Osteocyte (in vitro differentiated cells): ENCODE data around the gene APOC3. TPM values are rescaled to one million over a fixed set of nuclear protein-coding genes. Genes with fewer than 3 reads are reported as not detected.
"Not testable (repeated sequence)": the region's sequence is repeated elsewhere in the genome, so short reads cannot be mapped to it uniquely, and the experiment has no call there.

ENCODE experiments used
- DNase-seq: peaks from one replicate; pipeline ENCODE4 v3.0.0; 2021; ENCODE audit warnings: mixed read lengths; ENCODE audit not compliant: unreplicated experiment; ENCODE audit errors: extremely low spot score
- H3K27ac Mint-ChIP-seq: one replicate; pipeline ENCODE4 v1.8.0; 2021; ENCODE audit warnings: mild to moderate bottlenecking, mixed read lengths; ENCODE audit not compliant: unreplicated experiment
- H3K27me3 Mint-ChIP-seq: one replicate; pipeline ENCODE4 v1.8.0; 2021; ENCODE audit warnings: mixed read lengths; ENCODE audit not compliant: unreplicated experiment
- H3K36me3 Mint-ChIP-seq: one replicate; pipeline ENCODE4 v1.8.0; 2021; ENCODE audit warnings: mixed read lengths; ENCODE audit not compliant: unreplicated experiment
- H3K4me1 Mint-ChIP-seq: one replicate; pipeline ENCODE4 v1.8.0; 2021; ENCODE audit warnings: mixed read lengths; ENCODE audit not compliant: unreplicated experiment
- H3K4me3 Mint-ChIP-seq: one replicate; pipeline ENCODE4 v1.8.0; 2021; ENCODE audit warnings: mild to moderate bottlenecking, moderate library complexity, mixed read lengths; ENCODE audit not compliant: unreplicated experiment
- H3K9me3 Mint-ChIP-seq: one replicate; pipeline ENCODE4 v1.8.0; 2021; ENCODE audit warnings: mixed read lengths; ENCODE audit not compliant: unreplicated experiment
- total RNA-seq: library from RNA; stranded (reverse); gene quantifications from 2 replicates; pipeline ENCODE4 v1.2.1, GENCODE V29; 2021
- TF ChIP-seq, protein P1 (sequence below): fragments of 200-600 bp; sonication (generic); IDR thresholded peaks from 2 replicates; pipeline ENCODE4 v1.5.0; 2021; ENCODE audit warnings: antibody characterized with exemption, mild to moderate bottlenecking, moderate library complexity

The APOC3 gene
- total RNA-seq, 1 donor from 2014 or later: not detected

GRCh38 chr11:116800610-116801009 lies 29.1 kb upstream of the APOC3 start:
- TF ChIP-seq, protein P1, sequence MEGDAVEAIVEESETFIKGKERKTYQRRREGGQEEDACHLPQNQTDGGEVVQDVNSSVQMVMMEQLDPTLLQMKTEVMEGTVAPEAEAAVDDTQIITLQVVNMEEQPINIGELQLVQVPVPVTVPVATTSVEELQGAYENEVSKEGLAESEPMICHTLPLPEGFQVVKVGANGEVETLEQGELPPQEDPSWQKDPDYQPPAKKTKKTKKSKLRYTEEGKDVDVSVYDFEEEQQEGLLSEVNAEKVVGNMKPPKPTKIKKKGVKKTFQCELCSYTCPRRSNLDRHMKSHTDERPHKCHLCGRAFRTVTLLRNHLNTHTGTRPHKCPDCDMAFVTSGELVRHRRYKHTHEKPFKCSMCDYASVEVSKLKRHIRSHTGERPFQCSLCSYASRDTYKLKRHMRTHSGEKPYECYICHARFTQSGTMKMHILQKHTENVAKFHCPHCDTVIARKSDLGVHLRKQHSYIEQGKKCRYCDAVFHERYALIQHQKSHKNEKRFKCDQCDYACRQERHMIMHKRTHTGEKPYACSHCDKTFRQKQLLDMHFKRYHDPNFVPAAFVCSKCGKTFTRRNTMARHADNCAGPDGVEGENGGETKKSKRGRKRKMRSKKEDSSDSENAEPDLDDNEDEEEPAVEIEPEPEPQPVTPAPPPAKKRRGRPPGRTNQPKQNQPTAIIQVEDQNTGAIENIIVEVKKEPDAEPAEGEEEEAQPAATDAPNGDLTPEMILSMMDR: no peak
- no peaks in the 10 kb centered on the region for H3K4me1 Mint-ChIP-seq
- no peaks in the 10 kb centered on the region for H3K36me3 Mint-ChIP-seq
- H3K27ac Mint-ChIP-seq: no peak overlapping the region
- H3K27me3 Mint-ChIP-seq: peaks cover 39% of the 10 kb centered on the region
- H3K4me3 Mint-ChIP-seq: no peak overlapping the region
- DNase-seq: no peak
- no peaks in the 10 kb centered on the region for H3K9me3 Mint-ChIP-seq

DNA sequence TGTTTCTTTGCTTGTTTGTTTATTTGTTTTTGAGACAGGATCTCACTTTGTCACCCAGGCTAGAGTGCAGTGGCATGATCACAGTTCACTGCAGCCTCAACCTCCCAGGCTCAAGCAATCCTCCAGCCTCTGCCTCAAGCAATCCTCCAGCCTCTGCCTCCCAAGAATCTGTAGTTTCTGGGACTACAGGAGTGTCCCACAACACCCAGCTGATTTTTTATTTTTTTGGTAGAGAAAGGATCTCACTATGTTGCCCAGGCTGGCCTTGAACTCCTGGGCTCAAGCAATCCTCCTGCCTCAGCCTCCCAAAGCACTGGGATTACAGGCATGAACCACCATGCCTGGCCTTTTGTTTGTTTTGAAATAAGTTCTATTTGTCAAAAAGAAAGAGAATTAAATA lies 28.0 kb upstream of the APOC3 start:
- peaks cover 46% of the 10 kb centered on the region for H3K27me3 Mint-ChIP-seq
- H3K27ac Mint-ChIP-seq, DNase-seq, H3K36me3 Mint-ChIP-seq, H3K9me3 Mint-ChIP-seq, H3K4me1 Mint-ChIP-seq, H3K4me3 Mint-ChIP-seq: not testable (repeated sequence)

DNA sequence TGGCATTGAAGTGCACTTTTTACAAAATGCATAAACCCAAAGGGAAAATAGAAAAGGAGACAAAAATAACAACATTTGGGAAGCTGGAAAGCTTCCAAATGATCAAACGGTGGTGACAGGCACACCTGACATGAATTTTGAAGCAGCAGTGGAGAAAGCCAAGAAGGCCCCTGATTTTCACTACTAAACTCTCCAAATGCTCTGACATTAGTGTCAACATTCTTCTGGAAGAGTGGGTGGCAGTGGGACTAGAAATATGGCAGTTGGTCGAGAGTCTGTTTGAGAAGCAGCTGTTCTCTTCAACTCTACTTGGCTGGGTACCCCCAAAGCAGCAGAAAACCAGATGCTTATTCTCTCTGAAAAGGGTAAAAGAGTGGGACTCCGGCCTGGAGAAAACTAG lies 25.7 kb upstream of the APOC3 start:
- Mint-ChIP-seq H3K27ac (no peak overlapping the region), H3K9me3 (no peaks in the 10 kb centered on the region), H3K4me1 (no peaks in the 10 kb centered on the region), H3K4me3 (no peak overlapping the region), H3K36me3 (no peaks in the 10 kb centered on the region), H3K27me3 (peaks cover 47% of the 10 kb centered on the region)
- TF ChIP-seq, protein P1: no peak
- no peak for DNase-seq

DNA sequence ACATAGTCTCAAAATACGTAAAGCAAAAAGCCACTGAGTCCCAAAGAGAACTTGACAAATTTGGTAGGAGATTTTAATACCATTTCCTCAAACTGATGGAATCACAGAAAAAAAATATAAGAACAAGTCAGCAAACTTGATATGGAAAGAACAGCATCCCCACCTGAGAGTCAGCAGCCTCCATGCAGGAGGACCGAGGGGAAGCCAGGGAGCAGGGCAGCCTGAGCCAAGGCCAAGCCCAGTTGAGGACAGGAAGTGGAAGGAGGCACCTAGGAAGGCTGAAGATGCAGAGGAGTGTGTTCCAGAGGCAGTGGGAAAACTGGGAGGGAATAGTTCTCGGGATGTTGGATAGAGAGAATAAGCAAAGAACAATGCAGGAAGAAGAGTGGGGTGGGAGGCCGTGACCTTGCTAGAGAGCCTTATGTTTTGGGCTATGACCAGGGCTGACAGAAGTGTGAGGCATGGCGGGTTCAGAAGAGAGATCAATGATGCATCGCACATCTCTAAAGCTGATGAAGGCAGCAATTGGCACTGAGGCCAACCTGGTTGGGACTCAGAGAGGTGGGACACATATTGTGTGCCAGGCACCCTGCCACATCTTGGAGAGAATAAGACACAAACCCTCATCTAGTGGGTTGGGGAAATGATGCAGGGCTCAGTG lies 22.0 kb upstream of the APOC3 start:
- Mint-ChIP-seq H3K36me3 (no peaks in the 10 kb centered on the region), H3K9me3 (peaks cover 3% of the 10 kb centered on the region), H3K4me1 (no peaks in the 10 kb centered on the region), H3K27me3 (peaks cover 40% of the 10 kb centered on the region), H3K27ac (no peak overlapping the region), H3K4me3 (no peak overlapping the region)
- DNase-seq: no peak
- TF ChIP-seq, protein P1: no peak

DNA sequence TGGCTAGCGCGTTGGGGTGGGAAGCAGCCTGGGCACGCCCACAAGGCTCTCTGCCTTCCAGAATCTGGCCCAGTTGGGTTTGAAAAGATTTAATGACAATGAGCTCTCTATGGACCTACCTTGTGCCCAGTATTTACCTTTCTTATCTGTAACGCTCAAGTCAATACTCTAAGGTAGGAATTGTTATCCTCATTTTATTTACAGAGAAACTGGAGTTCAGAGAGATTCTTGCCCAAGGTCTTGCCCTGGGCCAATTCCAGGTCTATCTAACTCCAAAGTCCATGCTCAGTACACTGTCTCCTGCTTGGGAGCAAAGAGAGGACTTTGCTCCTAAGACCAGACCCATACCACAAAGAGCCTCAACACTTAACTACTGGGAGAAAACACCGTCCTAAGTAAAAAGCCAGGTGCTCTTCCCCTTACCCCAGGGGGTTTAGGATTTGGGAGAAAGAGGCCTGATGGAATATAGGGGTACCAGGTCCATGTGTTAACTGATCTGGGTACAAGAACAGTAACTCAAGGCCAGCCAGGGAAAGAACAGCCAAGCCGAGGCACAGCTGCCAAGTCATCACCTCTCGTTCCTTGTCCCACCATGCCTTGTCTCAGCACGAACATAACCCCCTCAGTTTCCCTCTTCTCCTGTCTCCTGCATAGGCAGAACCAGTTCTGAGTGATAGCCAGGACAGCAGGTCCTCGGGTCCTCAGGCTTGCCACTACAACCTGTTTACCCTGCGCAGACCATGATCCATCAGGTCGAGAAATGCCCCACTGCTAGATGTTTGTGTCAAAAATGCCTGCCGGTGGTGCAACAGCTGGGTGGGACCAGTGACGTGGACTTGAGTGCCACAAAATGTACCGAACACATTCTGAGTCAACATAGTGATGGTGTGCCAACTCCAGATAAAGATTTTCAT lies 21.2 kb upstream of the APOC3 start:
- H3K27ac Mint-ChIP-seq: no peak overlapping the region

More for the DNA sequence above, 21.2 kb upstream of the APOC3 start:
- peaks cover 41% of the 10 kb centered on the region for H3K27me3 Mint-ChIP-seq
- no peaks in the 10 kb centered on the region for H3K4me1 Mint-ChIP-seq
- DNase-seq: no peak
- H3K4me3 Mint-ChIP-seq: no peak overlapping the region
- peaks cover 3% of the 10 kb centered on the region for H3K9me3 Mint-ChIP-seq
- no peaks in the 10 kb centered on the region for H3K36me3 Mint-ChIP-seq
- TF ChIP-seq, protein P1: no peak
